GM12891 (cell line): ENCODE measurements around the gene POLR3B.

Experiments
- POLR2A ChIP-seq: IDR thresholded peaks from 2 replicates; pipeline ENCODE4 v1.6.1; 2011; ENCODE audit warnings: low read depth, low read length, control low read depth
- POLR2AphosphoS5 ChIP-seq: IDR thresholded peaks from 2 replicates; pipeline ENCODE4 v1.6.1; 2011; ENCODE audit warnings: low read depth, low read length, control low read depth
- SPI1 ChIP-seq: IDR thresholded peaks from 2 replicates; pipeline ENCODE4 v1.6.1; 2011; ENCODE audit warnings: low read depth, low read length, control low read depth
- TAF1 ChIP-seq: IDR thresholded peaks from 2 replicates; pipeline ENCODE4 v1.6.1; 2011; ENCODE audit warnings: low read depth, low read length, control low read depth

DNA sequence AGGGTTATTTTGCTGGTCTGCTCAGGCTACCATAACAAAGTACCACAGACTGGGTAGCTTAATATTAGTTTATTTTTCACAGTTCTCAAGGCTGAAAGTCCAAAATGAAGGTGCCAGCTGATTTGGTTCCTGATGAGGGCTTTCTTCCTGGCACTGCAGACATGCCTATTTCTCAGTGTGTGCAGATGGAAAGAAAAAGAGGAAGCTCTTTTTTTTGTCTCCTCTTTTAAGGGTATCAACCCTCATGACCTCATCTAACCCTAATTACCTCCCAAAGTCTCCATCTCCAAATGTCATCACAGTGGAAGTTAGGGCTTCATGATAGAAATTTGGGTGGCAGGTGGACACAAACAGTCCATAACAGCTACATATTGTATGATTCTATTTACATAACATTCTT lies 25.0 kb upstream of the POLR3B start:
- TF ChIP-seq TAF1: no peak
- TF ChIP-seq POLR2A: no peak
- no peak for TF ChIP-seq POLR2AphosphoS5
- no peak for TF ChIP-seq SPI1
